Panc1 (cell line): ENCODE data around the gene CCDC177. TPM values are rescaled to one million over a fixed set of nuclear protein-coding genes. Genes with fewer than 3 reads are reported as not detected.

Source experiments
- ATAC-seq: fragments of 200-7000 bp; cut with Tn5 transposase; 2 replicates; pipeline ENCODE4 v1.9.1; 2020; ENCODE audit warnings: mild to moderate bottlenecking, moderate library complexity
- BruUV-seq: library from RNA; stranded (reverse); fragments of 400-500 nt; replicated peaks from 2 replicates; lab custom pipeline; 2021; lab: Mats Ljungman, UMichigan
- CTCF ChIA-PET: fragments of 300-600 bp; sonication (Branson Sonifier 250); formaldehyde crosslinking; loops from one replicate; lab custom pipeline; 2022; ENCODE audit warnings: antibody characterized with exemption; lab: Charles Lee
- POLR2A ChIA-PET: fragments of 300-600 bp; sonication (Branson Sonifier 250); formaldehyde crosslinking; loops from one replicate; lab custom pipeline; 2022; ENCODE audit warnings: antibody characterized with exemption; lab: Charles Lee
- DNase-seq: peaks from one replicate; pipeline ENCODE4 v3.0.0-alpha.2; 2010; ENCODE audit warnings: low read depth, low spot score
- H3K27ac ChIP-seq: 2 replicates; pipeline ENCODE4 v1.5.1; 2011; ENCODE audit warnings: mild to moderate bottlenecking, low read length, inconsistent platforms
- H3K27me3 ChIP-seq: fragments of 200-500 bp; sonication (Bioruptor generic); 2 replicates; pipeline ENCODE4 v1.6.0; 2014; ENCODE audit warnings: low read length, inconsistent platforms; ENCODE audit not compliant: control insufficient read depth, insufficient read depth
- H3K36me3 ChIP-seq: fragments of 200-500 bp; sonication (Bioruptor generic); 2 replicates; pipeline ENCODE4 v1.5.1; 2014; ENCODE audit warnings: inconsistent platforms, mild to moderate bottlenecking, low read length, moderate library complexity; ENCODE audit not compliant: control insufficient read depth, insufficient read depth
- H3K4me1 ChIP-seq: 2 replicates; pipeline ENCODE4 v1.5.1; 2011; ENCODE audit warnings: inconsistent platforms, mild to moderate bottlenecking, low read length, moderate library complexity; ENCODE audit not compliant: control insufficient read depth, insufficient read depth
- H3K4me3 ChIP-seq, 2 experiments: 2 replicates each; pipeline ENCODE4 v1.5.1; 2011 to 2012; ENCODE audit warnings: low read depth in 2 of 2, low read length in 2 of 2, mild to moderate bottlenecking in 2 of 2, inconsistent platforms in 1 of 2, moderate library complexity in 1 of 2
- H3K9me3 ChIP-seq: fragments of 200-500 bp; sonication (Bioruptor generic); 2 replicates; pipeline ENCODE4 v1.5.1; 2014; ENCODE audit warnings: low read depth, mild to moderate bottlenecking, inconsistent platforms, low read length, moderate library complexity; ENCODE audit not compliant: control insufficient read depth, insufficient read depth
- POLR2AphosphoS5 ChIP-seq: IDR thresholded peaks from 2 replicates; pipeline ENCODE4 v1.6.1; 2012; ENCODE audit warnings: mild to moderate bottlenecking, low read depth, low read length, moderate library complexity
- SIN3A ChIP-seq: IDR thresholded peaks from 2 replicates; pipeline ENCODE4 v1.6.1; 2012; ENCODE audit warnings: low read depth, mild to moderate bottlenecking, low read length, moderate library complexity, borderline replicate concordance; ENCODE audit not compliant: insufficient read depth
- TCF7L2 ChIP-seq: IDR thresholded peaks from 2 replicates; pipeline ENCODE4 v1.6.1; 2011; ENCODE audit warnings: mild to moderate bottlenecking, low read depth, low read length, inconsistent platforms
- in situ Hi-C: cut with HindIII; loops from 2 replicates; pipeline ENCODE4 v1.10.0; 2016; ENCODE audit warnings: low sequenced_read_pairs, low pct_unique_long_range_greater_than_20kb
- intact Hi-C: fragments of 100-400 bp; cut with micrococcal nuclease; formaldehyde crosslinking; loops from one replicate; pipeline ENCODE4 v1.10.0; 2022; ENCODE audit not compliant: unreplicated experiment
- total RNA-seq: library from RNA; stranded (reverse); gene quantifications from one replicate; pipeline ENCODE4 v1.2.1, GENCODE V29; 2021; ENCODE audit not compliant: unreplicated experiment
- TF ChIP-seq, protein P1 (sequence below), 2 experiments: IDR thresholded peaks; 2 replicates each; pipeline ENCODE4 v1.6.1; 2011 to 2012; ENCODE audit warnings: low read depth in 2 of 2, control low read depth in 1 of 2, low read length in 1 of 2, mild to moderate bottlenecking in 1 of 2, moderate library complexity in 1 of 2; ENCODE audit not compliant: insufficient read depth in 1 of 2
- TF ChIP-seq, protein P2 (sequence below): fragments of 450-650 bp; IDR thresholded peaks from 2 replicates; pipeline ENCODE4 v1.5.1; 2017; ENCODE audit warnings: mild to moderate bottlenecking

Gene CCDC177
- total RNA-seq, 1 experiment from 2014 or later = not detected

DNA sequence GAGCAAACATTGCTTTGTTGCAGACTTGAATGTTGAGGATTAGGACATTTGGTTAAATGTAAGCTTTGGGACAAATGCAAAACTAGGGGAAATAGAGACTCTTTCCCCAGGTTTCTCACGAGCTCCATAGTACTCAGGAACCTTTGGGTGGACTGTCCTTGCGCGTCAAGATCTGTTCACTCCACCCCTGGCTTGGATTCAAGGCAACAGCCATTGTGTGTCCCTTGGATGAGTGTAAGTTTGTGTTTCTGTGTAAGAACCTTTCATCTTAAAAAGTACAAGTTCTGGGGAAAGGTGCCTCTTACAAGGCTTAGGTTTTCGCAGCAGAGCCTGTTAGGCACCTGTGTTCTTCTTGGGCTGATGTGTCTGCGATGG is 40.4 kb upstream of the CCDC177 start:
- no peak for DNase-seq
- Histone ChIP-seq H3K9me3 (no peaks in the 10 kb centered on the region), H3K27me3 (no peaks in the 10 kb centered on the region), H3K36me3 (no peaks in the 10 kb centered on the region; the same call in 1 of the 2 replicates), H3K4me3 (no peak overlapping the region), H3K27ac (no peak overlapping the region; the same call in 1 of the 2 replicates), H3K4me1 (peaks cover 3% of the 10 kb centered on the region; the same call in 1 of the 2 replicates)
- intact Hi-C loops (no loop called here), in situ Hi-C loops (no loop called here)
- ATAC-seq = no peak
- TF ChIP-seq SIN3A = no peak
- TF ChIP-seq, protein P1, sequence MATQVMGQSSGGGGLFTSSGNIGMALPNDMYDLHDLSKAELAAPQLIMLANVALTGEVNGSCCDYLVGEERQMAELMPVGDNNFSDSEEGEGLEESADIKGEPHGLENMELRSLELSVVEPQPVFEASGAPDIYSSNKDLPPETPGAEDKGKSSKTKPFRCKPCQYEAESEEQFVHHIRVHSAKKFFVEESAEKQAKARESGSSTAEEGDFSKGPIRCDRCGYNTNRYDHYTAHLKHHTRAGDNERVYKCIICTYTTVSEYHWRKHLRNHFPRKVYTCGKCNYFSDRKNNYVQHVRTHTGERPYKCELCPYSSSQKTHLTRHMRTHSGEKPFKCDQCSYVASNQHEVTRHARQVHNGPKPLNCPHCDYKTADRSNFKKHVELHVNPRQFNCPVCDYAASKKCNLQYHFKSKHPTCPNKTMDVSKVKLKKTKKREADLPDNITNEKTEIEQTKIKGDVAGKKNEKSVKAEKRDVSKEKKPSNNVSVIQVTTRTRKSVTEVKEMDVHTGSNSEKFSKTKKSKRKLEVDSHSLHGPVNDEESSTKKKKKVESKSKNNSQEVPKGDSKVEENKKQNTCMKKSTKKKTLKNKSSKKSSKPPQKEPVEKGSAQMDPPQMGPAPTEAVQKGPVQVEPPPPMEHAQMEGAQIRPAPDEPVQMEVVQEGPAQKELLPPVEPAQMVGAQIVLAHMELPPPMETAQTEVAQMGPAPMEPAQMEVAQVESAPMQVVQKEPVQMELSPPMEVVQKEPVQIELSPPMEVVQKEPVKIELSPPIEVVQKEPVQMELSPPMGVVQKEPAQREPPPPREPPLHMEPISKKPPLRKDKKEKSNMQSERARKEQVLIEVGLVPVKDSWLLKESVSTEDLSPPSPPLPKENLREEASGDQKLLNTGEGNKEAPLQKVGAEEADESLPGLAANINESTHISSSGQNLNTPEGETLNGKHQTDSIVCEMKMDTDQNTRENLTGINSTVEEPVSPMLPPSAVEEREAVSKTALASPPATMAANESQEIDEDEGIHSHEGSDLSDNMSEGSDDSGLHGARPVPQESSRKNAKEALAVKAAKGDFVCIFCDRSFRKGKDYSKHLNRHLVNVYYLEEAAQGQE (IDR thresholded peaks at IDR 0.05; ENCODE audit: insufficient read depth in 1 of 2, low read depth in 2 of 2, low read length in 1 of 2) = no peak
- TF ChIP-seq TCF7L2 = no peak
- TF ChIP-seq, protein P2, sequence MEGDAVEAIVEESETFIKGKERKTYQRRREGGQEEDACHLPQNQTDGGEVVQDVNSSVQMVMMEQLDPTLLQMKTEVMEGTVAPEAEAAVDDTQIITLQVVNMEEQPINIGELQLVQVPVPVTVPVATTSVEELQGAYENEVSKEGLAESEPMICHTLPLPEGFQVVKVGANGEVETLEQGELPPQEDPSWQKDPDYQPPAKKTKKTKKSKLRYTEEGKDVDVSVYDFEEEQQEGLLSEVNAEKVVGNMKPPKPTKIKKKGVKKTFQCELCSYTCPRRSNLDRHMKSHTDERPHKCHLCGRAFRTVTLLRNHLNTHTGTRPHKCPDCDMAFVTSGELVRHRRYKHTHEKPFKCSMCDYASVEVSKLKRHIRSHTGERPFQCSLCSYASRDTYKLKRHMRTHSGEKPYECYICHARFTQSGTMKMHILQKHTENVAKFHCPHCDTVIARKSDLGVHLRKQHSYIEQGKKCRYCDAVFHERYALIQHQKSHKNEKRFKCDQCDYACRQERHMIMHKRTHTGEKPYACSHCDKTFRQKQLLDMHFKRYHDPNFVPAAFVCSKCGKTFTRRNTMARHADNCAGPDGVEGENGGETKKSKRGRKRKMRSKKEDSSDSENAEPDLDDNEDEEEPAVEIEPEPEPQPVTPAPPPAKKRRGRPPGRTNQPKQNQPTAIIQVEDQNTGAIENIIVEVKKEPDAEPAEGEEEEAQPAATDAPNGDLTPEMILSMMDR = no peak
- TF ChIP-seq POLR2AphosphoS5 = no peak
- ChIA-PET POLR2A (no interaction called here), CTCF (no interaction called here)
- BruUV-seq = no TSS peak

DNA sequence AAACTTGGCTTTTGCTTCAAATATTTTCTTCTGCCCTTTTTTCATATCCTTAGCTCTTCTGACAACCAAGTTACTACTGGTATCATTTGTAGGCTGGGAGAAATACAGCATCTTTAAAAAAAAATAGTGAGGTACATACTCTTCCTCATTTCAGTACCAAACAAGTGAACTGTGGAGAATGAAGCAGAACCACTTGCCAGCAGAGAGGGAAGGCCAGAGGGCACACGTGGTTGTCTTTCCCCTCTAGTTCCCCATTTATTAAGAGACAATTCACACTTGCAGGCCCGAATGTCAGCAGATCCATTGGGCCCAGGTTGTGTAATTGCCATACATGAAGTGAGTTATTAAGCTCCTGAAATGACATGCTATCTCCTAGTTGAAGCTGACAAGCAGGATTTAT is 39.9 kb upstream of the CCDC177 start:
- H3K4me1 ChIP-seq = peaks cover 5% of the 10 kb centered on the region; the same call in 1 of the 2 replicates
- no peaks in the 10 kb centered on the region; the same call in 1 of the 2 replicates for H3K36me3 ChIP-seq
- H3K9me3 ChIP-seq = no peaks in the 10 kb centered on the region
- BruUV-seq = TSS peak; percentile 27
- DNase-seq (no peak), ATAC-seq (no peak)
- ChIA-PET CTCF (no interaction called here), POLR2A (interaction anchor here (0.7 kb wide), 1 partner anchor 23 kb away, joined by 4 read pairs; no protein-coding TSS in a partner anchor)
- intact Hi-C loops (no loop called here), in situ Hi-C loops (no loop called here)
- no peak overlapping the region for H3K27ac ChIP-seq
- no peaks in the 10 kb centered on the region for H3K27me3 ChIP-seq
- H3K4me3 ChIP-seq = no peak overlapping the region
- TF ChIP-seq POLR2AphosphoS5 (no peak), SIN3A (no peak), TCF7L2 (no peak)
- TF ChIP-seq, protein P2 = no peak
- TF ChIP-seq, protein P1 (IDR thresholded peaks at IDR 0.05; ENCODE audit: insufficient read depth in 1 of 2, low read depth in 2 of 2, low read length in 1 of 2) = no peak
